GM18907 (cell line): ENCODE data around the gene ZNF516.

Experiments
- ATAC-seq: cut with Tn5 transposase; IDR thresholded peaks from one replicate; pipeline ENCODE4 v1.9.1; 2021; ENCODE audit warnings: mild to moderate bottlenecking, moderate library complexity; ENCODE audit not compliant: unreplicated experiment

The ZNF516 gene

DNA sequence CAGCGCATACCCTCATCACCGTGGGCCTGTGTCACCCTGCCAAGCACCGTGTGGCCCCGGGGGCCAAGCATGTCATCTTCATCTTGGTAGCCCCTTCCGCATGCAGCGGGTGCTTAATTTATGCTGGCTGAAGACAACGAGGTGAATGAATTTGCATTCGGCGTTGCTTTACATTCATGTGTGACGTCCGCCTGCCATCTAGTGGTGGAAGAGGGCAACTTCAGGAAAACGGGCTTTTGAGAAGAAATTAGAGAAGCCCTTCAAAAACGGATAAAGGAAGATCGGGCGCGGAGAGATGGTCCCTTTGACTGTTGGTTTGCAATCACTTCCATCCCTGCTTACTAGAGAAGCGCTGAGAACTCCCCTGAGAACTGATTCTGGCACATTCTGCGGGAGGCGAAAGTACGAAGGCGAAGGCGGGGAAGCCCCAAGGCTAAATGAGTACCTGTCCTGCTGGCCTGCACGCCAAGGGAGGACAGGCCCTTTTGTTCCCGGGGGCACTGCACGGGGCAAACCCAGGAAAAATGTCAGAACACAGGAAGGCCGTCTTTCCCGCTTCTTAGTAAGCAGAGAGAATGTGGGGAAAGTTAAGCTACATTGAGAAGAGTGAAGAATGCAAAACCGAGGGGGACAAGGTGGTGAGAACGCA lies 145.9 kb downstream of the ZNF516 start:
- peak; percentile 56 for ATAC-seq

DNA sequence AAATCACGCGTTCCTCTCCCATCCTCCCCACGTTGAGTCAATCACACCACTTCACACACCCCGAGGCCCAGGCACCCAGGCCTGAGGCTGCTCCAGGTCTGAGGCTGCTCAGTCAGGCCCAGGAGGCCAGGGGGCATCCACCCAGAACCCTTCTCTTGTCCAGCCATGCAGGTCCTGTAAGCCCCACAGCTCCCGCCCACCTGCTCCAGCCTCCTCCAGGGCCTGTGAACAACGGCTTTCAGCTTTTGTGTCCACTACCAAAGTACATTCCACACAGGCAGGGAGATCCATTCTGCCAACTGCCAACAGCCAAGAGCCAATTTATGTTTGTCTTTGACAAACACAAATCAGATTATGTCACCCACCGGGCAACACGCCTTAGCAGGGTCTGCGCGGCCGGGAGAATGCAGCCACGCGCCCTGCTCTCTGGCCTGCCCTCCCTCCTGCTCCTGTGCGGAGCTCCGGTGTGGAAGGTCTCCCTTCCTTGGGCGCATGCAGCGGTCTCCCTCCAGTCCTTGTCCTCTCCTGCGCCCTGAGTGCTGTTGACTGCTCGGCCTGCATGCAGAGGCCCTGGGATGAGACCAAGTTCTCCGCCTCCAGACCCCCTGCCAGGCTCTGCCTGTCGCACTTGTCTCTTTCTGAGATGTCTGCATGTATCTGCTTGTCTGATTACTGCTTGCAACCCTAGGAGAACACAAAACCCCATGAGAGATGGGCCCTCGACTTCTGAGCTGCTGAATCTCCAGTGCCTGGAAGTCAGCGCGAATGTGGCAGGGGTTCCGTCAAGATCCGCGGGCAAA lies 146.6 kb downstream of the ZNF516 start:
- no peak for ATAC-seq

DNA sequence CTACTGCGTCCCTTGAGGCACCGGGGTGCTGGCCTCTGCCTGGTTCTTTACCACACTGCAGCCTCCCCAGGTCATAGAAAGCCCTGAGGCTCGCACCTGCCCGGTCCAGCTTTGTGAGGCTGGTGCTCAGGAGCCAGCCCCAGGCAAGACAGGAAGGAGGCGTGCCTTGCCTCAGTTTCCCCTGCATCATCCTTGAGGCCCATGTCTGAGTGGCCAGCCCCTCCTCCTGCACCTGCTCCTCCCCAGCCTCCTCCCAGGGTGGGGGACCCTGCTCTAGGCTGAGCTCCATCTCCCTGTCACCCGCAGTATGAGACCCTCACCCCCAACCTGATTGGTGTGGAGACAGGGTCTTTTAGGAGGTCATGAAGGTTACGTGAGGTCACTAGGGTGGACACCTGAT lies 147.7 kb downstream of the ZNF516 start:
- ATAC-seq, result no peak

DNA sequence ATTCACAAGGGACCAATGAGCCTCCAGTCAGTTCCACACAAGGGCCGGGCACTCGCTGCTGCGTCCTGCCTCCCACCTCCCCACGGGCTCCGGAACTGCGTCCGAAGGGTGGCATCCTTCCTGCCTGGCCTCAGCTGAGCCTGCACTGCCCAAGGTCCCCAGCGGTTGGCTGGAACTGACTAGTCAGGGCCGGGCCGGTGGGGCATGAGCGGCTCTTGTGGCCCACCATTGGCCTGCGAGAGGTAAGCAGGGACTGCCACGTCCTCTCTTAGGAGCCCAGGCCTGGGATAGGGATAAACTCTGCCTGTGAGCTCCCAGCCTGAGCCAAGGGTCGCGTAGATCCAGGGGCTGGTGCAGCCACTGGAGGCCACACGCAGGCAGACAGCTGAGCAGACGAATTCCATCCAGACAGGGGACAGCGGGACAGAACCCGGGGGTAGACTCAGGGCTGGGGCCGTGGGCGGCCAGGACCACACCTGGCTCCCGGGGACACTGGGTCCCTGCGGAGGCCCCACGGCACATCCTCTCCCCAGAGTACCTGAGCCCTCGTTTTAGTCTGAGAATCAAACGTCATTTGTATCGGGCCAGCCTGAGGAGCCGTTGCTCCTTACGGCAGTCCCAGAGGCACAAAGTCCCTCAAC lies 148.4 kb downstream of the ZNF516 start:
- no peak for ATAC-seq

DNA sequence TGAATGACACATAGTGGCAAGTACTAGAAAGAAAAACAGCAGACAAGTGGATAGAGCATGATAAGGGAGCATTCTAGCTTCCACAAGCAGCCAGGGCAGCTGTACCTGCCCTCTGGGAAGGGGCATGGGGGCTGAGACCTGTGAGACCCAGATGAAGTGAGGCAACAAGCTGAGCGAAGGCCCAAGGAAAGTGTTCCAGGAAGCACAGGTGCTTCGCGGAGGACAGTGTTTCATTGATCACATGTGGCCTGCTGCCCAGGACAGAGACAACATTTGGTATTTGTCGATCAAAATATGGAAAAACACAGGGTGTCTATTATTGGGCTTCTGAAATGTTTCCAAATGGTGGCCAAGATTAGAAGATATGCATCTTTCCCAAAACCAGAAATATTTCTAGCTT lies 149.1 kb downstream of the ZNF516 start:
- no peak for ATAC-seq

DNA sequence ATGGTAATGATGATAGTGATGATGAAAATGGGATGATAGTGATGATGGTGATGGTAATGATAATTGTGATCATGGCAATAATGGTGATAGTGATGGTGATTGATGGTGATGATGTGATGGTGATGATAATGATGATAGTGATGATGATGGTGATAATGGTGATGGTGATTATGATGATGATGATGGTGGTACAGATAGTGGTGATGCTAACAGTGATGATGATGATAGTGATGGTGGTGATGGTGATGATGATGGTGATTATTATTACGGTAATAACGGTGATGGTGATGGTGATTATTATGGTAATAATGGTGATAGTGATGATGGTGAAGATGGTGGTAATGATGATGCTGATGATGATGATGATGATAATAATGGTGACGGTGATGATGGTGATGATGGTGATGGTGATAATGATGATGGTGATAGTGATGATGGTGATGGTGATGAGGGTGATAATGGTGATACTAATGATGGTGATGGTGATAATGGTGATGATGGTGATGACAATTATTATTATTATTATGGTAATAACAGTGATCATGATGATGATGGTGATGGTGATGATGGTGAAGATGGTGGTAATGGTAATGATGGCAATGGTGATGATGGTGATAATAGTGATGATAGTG lies 151.0 kb downstream of the ZNF516 start:
- ATAC-seq, result no peak

DNA sequence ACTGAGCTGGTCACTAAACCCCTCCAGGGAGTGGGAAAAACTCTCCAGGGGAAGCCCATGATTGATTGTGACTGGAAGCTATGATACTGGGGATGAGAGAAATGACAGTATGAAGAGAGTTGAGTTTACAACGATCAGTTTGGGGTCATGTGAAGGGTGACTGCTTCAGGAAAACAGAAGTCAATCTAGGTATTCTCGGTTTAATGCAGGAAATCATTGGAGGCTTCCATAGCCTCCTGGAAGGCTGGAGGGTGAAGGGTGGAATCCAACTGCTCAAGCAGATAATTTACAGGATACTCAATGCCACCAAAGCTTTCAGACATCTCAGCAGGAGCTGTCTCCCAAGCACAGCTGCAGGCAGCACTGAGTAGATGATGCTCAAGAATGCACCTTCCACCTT lies 154.6 kb downstream of the ZNF516 start:
- no peak for ATAC-seq

DNA sequence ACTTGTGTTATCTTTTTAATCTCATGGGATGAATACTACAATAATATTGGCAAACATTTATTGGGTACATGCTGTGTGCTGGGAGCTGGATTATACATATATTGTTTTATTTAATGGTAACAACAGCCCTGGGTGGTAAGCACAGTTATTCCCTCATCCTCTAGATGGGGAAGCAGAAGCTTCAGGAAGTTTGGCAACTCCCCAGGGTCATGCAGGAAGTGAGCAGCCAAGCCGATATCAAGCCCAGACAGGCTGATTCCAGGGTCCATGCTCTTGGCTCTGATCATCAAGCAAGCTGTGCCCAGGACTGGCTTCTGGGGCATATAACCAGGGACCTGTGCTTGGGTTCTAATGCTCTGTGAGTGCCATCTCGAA lies 155.8 kb downstream of the ZNF516 start:
- ATAC-seq, result no peak

DNA sequence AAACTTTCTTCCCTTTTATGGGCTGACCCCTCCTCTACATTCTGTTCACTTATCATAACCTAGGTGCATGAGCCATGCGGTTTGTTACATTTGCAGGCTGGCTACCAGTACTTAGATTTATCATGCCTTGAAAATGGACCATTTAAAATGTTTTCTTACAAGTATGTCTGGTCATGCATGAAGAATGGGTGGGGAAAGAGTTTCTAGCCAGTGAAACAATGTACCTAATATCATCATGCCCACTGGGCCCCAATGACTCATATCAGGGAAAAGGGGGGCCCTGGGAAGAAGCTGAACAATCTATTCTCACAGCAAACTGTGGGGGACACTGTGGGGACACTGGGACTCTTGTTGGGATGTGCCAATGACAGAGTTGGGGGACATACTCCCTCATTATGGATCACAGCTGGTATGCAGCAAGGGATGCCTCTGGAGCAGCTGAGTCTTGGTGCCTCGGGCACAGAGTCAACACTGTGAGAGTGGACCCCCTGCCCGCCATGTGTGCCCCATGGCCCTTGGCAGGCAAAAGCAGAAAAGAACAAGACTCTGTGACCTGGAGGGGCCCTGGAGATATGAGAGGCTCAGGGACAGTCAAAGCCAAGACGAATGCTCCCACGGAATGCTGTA lies 156.3 kb downstream of the ZNF516 start:
- no peak for ATAC-seq

DNA sequence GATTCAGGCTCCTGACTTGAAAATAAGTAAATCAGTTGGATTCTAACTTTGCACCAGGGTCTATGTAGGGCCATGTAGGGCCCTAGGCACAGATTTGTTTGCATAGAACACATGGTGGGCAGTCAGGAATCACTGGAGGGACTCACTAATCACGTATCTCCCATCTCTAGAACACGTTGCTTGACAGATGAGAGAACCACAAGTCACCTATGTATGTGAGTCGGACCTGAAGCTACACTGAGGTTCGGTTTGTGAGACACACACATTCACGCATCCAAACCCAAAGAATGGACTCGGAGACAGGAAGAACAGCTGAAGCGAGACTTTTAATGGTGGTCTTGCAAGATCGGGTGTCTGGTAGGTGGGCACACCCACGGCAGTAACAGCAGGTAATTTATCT lies 157.0 kb downstream of the ZNF516 start:
- ATAC-seq, result no peak

DNA sequence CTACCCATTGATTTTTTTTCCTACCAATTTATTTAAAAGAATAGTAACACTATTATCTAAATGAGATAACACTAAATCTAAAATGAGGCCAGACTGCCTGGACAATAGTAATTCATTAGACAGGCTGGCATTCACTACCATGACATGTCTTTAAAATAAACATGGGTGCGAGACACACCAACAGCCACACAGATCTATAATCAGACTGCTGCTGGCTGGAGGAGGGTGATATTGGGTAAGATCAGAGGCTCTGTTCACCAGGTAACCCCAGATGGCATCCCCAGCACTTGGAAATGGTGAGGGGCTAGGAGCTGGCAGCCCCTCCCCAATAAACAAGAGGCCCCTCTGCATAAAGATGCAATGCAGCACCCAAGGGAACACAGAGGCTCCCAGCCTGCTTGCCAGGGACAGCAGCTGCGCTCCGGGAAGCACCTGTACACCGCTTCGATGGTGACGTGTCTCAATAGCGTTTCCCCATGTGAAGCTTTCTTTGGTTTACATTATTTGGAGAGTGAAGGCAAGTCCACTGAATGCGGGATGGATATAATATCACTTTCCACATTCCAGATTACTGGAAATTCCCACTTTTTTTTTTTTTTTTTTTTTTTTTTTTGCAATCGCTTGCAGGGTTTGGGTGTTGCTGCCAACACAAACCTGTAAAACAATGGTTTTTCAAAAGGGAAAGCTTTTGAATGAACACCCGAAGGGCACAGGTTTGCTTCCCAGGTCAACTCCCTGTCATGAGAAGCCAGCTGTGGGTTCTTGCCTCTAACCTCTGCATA lies 159.0 kb downstream of the ZNF516 start:
- no peak for ATAC-seq

DNA sequence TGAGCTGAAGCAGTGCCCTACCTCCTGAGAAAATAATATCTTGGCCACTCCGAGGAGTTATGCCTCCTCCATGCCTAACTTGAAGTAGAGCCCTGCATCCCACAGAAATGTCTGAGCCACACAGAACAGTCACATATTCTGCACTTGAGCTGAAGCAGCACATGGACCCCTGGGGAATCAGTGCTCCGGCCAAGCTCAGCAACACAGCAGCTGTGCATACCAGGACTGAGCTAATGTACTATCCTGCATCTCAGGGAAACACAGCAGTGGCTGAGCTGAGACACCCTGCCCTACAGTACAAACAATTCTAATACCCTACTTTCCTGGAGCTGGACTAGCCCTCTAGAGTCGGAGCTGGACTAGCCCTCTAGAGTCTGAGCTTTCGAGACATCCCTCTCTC lies 166.9 kb downstream of the ZNF516 start:
- ATAC-seq, result no peak

DNA sequence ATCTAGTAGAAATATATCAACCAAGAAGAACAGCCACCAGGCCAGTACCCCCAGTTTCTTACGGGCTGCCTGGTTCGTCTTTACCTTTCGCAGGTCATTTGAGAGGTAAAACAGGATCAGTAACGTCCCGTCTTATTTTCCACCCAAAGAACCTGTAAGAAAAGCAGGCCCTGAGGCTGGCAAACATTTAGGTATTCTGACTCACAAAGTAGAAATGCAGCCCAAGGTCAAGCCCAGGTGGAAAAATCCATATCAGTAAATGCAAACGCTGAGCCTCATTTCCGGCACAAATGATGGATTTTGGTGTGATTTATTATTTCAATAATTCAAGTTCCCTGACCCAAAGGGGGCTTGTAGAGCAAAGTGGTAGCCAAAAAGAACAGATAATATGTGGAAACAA lies 171.2 kb downstream of the ZNF516 start:
- no peak for ATAC-seq

DNA sequence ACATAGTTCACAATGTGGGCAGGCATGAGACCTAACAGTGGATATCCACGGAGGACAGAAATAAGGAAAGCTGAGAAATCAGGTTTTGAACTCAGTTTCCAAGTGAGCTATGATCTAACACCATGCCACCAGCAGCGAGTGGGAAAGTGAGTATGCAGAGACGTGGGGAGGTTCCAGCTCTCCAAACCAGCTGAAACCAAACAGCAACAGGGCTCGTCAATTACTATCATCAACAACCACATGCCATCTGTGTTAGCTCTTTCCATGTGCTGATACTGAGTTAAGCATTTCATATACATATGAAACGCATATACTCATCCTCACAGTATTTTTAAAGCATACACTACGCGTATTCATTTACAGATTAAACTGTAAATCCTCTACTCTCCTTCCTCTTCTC lies 172.4 kb downstream of the ZNF516 start:
- ATAC-seq, result no peak

DNA sequence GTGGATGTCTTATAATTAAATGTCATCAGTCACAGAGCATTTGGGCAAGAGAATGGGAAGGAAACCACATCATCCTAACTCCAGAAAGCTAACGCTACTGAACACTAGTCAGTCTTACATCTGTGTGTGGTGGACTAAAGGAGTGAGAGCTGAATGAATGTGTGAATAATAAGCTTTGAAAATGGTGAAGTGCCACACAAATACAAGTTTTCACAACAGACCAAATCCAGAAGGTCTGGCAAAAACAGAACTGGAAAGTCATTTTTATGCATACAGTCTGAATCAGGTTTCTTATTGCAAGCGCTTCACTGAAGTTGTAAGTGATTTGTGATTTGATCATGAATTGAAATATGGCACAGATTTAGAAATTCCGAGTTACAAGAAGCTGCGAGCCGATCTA lies 175.7 kb downstream of the ZNF516 start:
- ATAC-seq, result no peak

DNA sequence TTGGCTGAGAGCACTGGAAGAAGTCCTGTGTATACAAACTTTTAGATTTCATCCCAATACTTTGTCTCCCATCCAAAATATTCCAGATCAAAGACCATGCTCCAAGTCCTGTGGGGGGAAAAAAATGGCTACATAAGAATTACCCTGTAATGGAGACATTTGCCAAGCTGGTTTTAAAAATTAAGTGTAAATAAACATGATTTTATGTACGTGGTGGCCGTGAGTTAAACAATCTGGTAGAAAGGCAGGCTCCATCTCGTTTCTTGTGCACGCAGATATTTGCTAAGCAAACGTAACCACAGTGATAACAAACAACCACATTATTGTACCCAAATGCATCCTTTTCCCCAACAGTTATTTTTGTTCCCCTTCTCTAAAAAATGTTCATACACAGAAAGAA lies 176.4 kb downstream of the ZNF516 start:
- ATAC-seq, result no peak

DNA sequence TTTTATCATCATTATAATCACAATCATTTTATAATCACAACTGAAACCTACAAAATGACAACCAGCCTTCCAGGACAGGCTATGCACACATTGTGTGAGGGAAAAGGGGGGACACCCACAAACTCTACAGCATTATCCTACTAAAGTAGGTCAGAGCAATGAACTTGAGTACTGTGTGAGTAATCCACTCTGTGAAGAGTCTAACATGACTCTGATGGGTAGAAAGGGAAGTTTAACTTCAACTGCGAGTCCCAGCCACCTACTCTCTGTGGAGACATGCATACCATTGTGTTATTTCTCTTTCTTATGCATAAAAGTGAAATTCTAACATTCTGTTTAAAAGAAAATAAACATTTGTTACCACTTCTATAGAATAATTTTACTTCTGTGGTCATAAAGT lies 177.9 kb downstream of the ZNF516 start:
- no peak for ATAC-seq

DNA sequence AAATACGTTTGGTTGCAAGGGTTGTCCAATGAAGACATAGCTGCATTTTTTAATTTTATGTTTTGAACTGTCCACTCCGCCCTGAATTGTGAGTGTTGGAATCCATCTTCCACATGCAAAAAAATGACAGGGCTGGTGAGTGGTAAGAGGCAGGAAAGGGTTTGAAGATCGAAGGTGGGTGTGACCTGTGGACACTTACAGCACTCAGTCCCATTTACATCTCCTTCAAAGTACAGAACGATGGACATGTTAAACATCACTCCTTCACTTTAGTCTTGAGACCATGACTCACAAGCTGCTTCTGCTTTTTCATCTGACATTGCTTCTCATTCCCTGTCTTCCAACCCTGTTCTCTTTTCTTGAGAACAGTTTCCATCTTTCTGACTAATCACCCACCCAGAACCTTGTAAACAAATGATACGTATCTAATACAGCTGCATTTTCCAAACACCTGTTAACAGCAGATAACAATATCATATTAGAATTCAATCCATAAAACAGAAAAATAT lies 179.3 kb downstream of the ZNF516 start:
- ATAC-seq, result no peak

DNA sequence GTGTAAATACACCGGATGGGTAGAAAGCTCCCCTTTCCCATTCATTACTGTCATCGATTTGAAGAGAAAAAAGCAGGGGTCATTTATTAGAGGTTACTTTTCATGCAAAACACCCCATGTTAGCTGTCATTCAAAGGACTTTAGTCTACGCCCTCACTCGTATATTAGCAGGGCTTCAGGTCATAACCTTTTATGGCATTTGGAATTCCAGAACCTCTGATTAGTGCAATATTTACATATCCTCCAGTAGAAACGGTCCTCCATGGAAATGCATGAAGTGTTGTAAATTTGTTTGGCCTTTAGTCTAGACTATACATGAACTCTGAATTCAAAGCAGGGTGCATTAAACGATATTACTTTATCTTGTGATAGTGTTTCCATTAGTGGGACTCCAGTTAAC lies 180.5 kb downstream of the ZNF516 start:
- no peak for ATAC-seq

DNA sequence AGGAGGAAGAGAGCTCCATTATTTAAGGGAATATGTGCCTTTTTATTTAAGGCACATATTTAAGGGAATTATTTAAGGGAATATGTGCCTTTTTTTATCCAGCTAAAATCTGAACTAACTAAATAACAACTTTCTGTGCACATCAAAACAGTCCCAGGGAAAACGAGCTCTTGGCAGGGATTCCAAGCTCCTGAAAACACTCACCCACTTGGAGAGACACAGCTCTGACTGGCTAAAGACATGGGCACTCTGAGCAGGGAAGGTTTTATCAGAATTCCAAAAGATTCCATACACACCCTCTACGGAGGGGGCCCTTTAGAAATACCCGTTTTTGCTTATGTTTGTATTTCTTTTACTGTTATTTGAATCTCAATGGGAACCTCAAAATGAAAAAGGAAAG lies 181.0 kb downstream of the ZNF516 start:
- no peak for ATAC-seq
